HepG2 (cell line): ENCODE measurements around the gene C1orf159. TPM values are rescaled to one million over a fixed set of nuclear protein-coding genes. Genes with fewer than 3 reads are reported as not detected.

Experiments
- CC2D1A ChIP-seq: sonication (generic); formaldehyde crosslinking; IDR thresholded peaks from 2 replicates; pipeline ENCODE4 v1.8.1; 2023; ENCODE audit warnings: mild to moderate bottlenecking, missing genetic modification reagents
- ELF3 ChIP-seq: IDR thresholded peaks from 2 replicates; pipeline ENCODE4 v1.6.1; 2016; ENCODE audit warnings: missing genetic modification reagents, missing compliant biosample characterization
- MAZ ChIP-seq, 2 experiments: sonication (generic) in 1 of 2; formaldehyde crosslinking in 1 of 2; IDR thresholded peaks; 2 replicates each; pipeline versions ENCODE4 v1.5.0 to v1.6.1; 2012 to 2020; ENCODE audit warnings: low read depth in 2 of 2, mild to moderate bottlenecking in 2 of 2, borderline replicate concordance in 1 of 2, improper control_type of control experiment in 1 of 2, low read length in 1 of 2, missing genetic modification reagents in 1 of 2, moderate library complexity in 1 of 2
- MXD4 ChIP-seq: IDR thresholded peaks from 2 replicates; pipeline ENCODE4 v1.6.1; 2016; ENCODE audit warnings: mild to moderate bottlenecking, missing biosample characterization, missing genetic modification reagents
- PCBP2 ChIP-seq: fragments of 200-400 bp; formaldehyde crosslinking; optimal IDR thresholded peaks from 2 replicates; pipeline ENCODE3; 2018; ENCODE audit warnings: low read length, low read depth; ENCODE audit not compliant: poor library complexity, severe bottlenecking
- POLR2AphosphoS5 ChIP-seq: IDR thresholded peaks from 2 replicates; pipeline ENCODE4 v1.6.1; 2012; ENCODE audit warnings: low read depth, low read length
- RERE ChIP-seq: IDR thresholded peaks from 2 replicates; pipeline ENCODE4 v1.6.1; 2016; ENCODE audit warnings: low read depth, missing genetic modification reagents, missing compliant biosample characterization
- RXRB ChIP-seq: IDR thresholded peaks from 2 replicates; pipeline ENCODE4 v1.6.1; 2016; ENCODE audit warnings: borderline replicate concordance, missing genetic modification reagents, missing compliant biosample characterization
- SAP130 ChIP-seq: IDR thresholded peaks from 2 replicates; pipeline ENCODE4 v1.6.1; 2016; ENCODE audit warnings: low read depth
- SKI ChIP-seq: fragments of 450-650 bp; IDR thresholded peaks from one replicate; pipeline ENCODE4 v1.6.1; 2018; ENCODE audit warnings: mild to moderate bottlenecking; ENCODE audit not compliant: partially characterized antibody
- SMYD3 ChIP-seq: sonication (generic); formaldehyde crosslinking; IDR thresholded peaks from 2 replicates; pipeline ENCODE4 v1.8.1; 2023; ENCODE audit warnings: mild to moderate bottlenecking, missing genetic modification reagents
- SNAPC2 ChIP-seq: sonication (generic); formaldehyde crosslinking; IDR thresholded peaks from 2 replicates; pipeline ENCODE4 v1.8.1; 2022; ENCODE audit warnings: mild to moderate bottlenecking, missing genetic modification reagents
- SP5 ChIP-seq: IDR thresholded peaks from 2 replicates; pipeline ENCODE4 v1.6.1; 2016; ENCODE audit warnings: low read depth, borderline replicate concordance
- TAF1 ChIP-seq: sonication (generic); formaldehyde crosslinking; IDR thresholded peaks from 2 replicates; pipeline ENCODE4 v1.4.0; 2020; ENCODE audit warnings: missing genetic modification reagents
- ZBTB10 ChIP-seq: sonication (generic); formaldehyde crosslinking; IDR thresholded peaks from 2 replicates; pipeline ENCODE4 v1.4.0; 2020; ENCODE audit warnings: missing genetic modification reagents, borderline replicate concordance
- ZBTB2 ChIP-seq: sonication (generic); formaldehyde crosslinking; IDR thresholded peaks from 2 replicates; pipeline ENCODE4 v1.8.0; 2022; ENCODE audit warnings: low read depth, missing genetic modification reagents
- ZNF335 ChIP-seq: sonication (generic); formaldehyde crosslinking; IDR thresholded peaks from 2 replicates; pipeline ENCODE4 v1.4.0; 2020; ENCODE audit warnings: missing genetic modification reagents
- ZNF564 ChIP-seq: sonication (generic); formaldehyde crosslinking; IDR thresholded peaks from 2 replicates; pipeline ENCODE4 v1.8.1; 2023; ENCODE audit warnings: mild to moderate bottlenecking, missing genetic modification reagents
- ZNF777 ChIP-seq: sonication (generic); formaldehyde crosslinking; IDR thresholded peaks from 2 replicates; pipeline ENCODE4 v1.4.0; 2020; ENCODE audit warnings: missing genetic modification reagents
- ZNF878 ChIP-seq: sonication (generic); formaldehyde crosslinking; IDR thresholded peaks from 2 replicates; pipeline ENCODE4 v1.8.1; 2023; ENCODE audit warnings: mild to moderate bottlenecking, missing genetic modification reagents, moderate library complexity
- polyA plus RNA-seq, 8 experiments: library from polyadenylated mRNA; depleted of rRNA in 3 of 8; stranded (reverse) in 7 of 8; unstranded in 1 of 8; fragments of >200 nt; fragmentation: Illumina TruSeq in 4 of 8; extraction: Trizol in 4 of 8; gene quantifications; 2 replicates each; pipeline versions ENCODE4 v1.2.1 to v1.2.3, GENCODE V29; 2011 to 2016; ENCODE audit warnings: low read depth in 4 of 8, missing spikeins in 1 of 8, mixed read lengths in 1 of 8; ENCODE audit not compliant: insufficient read depth in 1 of 8
- total RNA-seq, 5 experiments: library from RNA; depleted of rRNA; stranded (reverse); fragments of >200 nt; fragmentation: Illumina TruSeq; extraction: Trizol; gene quantifications; 2 replicates each; pipeline ENCODE4 v1.2.3, GENCODE V29; 2016; ENCODE audit warnings: low read depth in 1 of 5

Gene C1orf159
- total and polyA plus RNA-seq, 2 of the 13 experiments (the other 11 are each of a cell fraction or from before 2014, with no cell fraction given): 3.8 to 6.7 TPM

- no peak for TF ChIP-seq PCBP2
- TF ChIP-seq ZNF878: no peak
- TF ChIP-seq ZNF777 (CRISPR knock-in tag): no peak
- no peak for TF ChIP-seq SKI
- TF ChIP-seq RXRB (CRISPR knock-in tag): 0 out of 2 replicates have a peak, but pooled peaks have one; percentile 14
- TF ChIP-seq SNAPC2: no peak
- peak; percentile 39; the same call in 1 of the 2 replicates for TF ChIP-seq MXD4 (CRISPR knock-in tag)
- no peak for TF ChIP-seq MAZ (IDR thresholded peaks at IDR 0.05; ENCODE audit: borderline replicate concordance, low read depth, low read length)
- no peak; the same call in 1 of the 2 replicates for TF ChIP-seq MAZ (CRISPR knock-in tag; IDR thresholded peaks at IDR 0.05; ENCODE audit: low read depth)
- no peak for TF ChIP-seq CC2D1A
- no peak for TF ChIP-seq ZNF564 (CRISPR knock-in tag)
- TF ChIP-seq TAF1: peak; percentile 63
- TF ChIP-seq ZBTB2 (CRISPR knock-in tag): 0 out of 2 replicates have a peak, but pooled peaks have one; percentile 46
- TF ChIP-seq ZNF335 (CRISPR knock-in tag): peak; percentile 65; the same call in 1 of the 2 replicates
- TF ChIP-seq SMYD3 (CRISPR knock-in tag): no peak
- no peak for TF ChIP-seq RERE (CRISPR knock-in tag)
- TF ChIP-seq POLR2AphosphoS5: peak; percentile 65
- 0 out of 2 replicates have a peak, but pooled peaks have one; percentile 25 for TF ChIP-seq ZBTB10 (CRISPR knock-in tag)
- peak; percentile 17; the same call in 1 of the 2 replicates for TF ChIP-seq ELF3 (CRISPR knock-in tag)
- TF ChIP-seq SP5 (CRISPR knock-in tag): 0 out of 2 replicates have a peak, but pooled peaks have one; percentile 23
- peak; percentile 56; the same call in 1 of the 2 replicates for TF ChIP-seq SAP130 (CRISPR knock-in tag)
Observed at GRCh38 chr1:1128454-1129139, 12.7 kb upstream of the C1orf159 start (continued).
